Neural cell (in vitro differentiated cells): ENCODE data around the gene SUCLG2.

ENCODE experiments used
- CTCF ChIP-seq: fragments of 450-650 bp; IDR thresholded peaks from 2 replicates; pipeline ENCODE4 v1.5.1; 2014; ENCODE audit warnings: antibody characterized with exemption, mild to moderate bottlenecking, moderate library complexity; ENCODE audit not compliant: poor library complexity, severe bottlenecking
- EP300 ChIP-seq: fragments of 450-650 bp; conservative IDR thresholded peaks from 2 replicates; pipeline ENCODE4 v1.6.1; 2014; ENCODE audit warnings: antibody characterized with exemption, mild to moderate bottlenecking, moderate library complexity; ENCODE audit not compliant: poor library complexity, severe bottlenecking
- EZH2 ChIP-seq: fragments of 200-600, 300-800 bp; shearing (Covaris generic), sonication (generic); IDR thresholded peaks from 2 replicates; pipeline ENCODE4 v1.6.1; 2014; ENCODE audit warnings: antibody characterized with exemption, low read length, borderline replicate concordance, mild to moderate bottlenecking; ENCODE audit not compliant: insufficient read depth, poor library complexity, severe bottlenecking
- MXI1 ChIP-seq: fragments of 450-650 bp; conservative IDR thresholded peaks from 2 replicates; pipeline ENCODE4 v1.6.1; 2014; ENCODE audit warnings: antibody characterized with exemption, mild to moderate bottlenecking; ENCODE audit not compliant: poor library complexity, severe bottlenecking
- POLR2AphosphoS5 ChIP-seq: IDR thresholded peaks from 2 replicates; pipeline ENCODE4 v1.6.1; 2012
- REST ChIP-seq: IDR thresholded peaks from 2 replicates; pipeline ENCODE4 v1.6.1; 2012; ENCODE audit warnings: borderline replicate concordance
- SMC3 ChIP-seq: fragments of 450-650 bp; conservative IDR thresholded peaks from 2 replicates; pipeline ENCODE4 v1.6.1; 2014; ENCODE audit warnings: antibody characterized with exemption, mild to moderate bottlenecking, moderate library complexity; ENCODE audit not compliant: poor library complexity
- TAF1 ChIP-seq: IDR thresholded peaks from 2 replicates; pipeline ENCODE4 v1.6.1; 2012; ENCODE audit warnings: low read depth

GRCh38 chr3:67376416-67376815, 278.0 kb downstream of the SUCLG2 start:
- TF ChIP-seq REST (no peak), CTCF (no peak), EP300 (no peak), EZH2 (no peak), SMC3 (no peak), POLR2AphosphoS5 (no peak), TAF1 (no peak), MXI1 (no peak)
